Ovary (tissue), 10 donors: ENCODE measurements around the gene ROPN1L. TPM values are rescaled to one million over a fixed set of nuclear protein-coding genes. Genes with fewer than 3 reads are reported as not detected.
"Not testable (repeated sequence)": the region's sequence is repeated elsewhere in the genome, so short reads cannot be mapped to it uniquely, and the experiment has no call there.

Experiments used
- DNase-seq, 5 donors: peaks; one replicate each; pipeline ENCODE4 v3.0.0-alpha.2; 2019 to 2020
- H3K27ac ChIP-seq, 2 donors: fragments of 200-600 bp; one replicate each; pipeline versions ENCODE4 v1.5.1 to v1.8.0; 2019 to 2022
- H3K27me3 ChIP-seq: fragments of 200-600 bp; one replicate; pipeline ENCODE4 v1.8.0; 2022
- H3K36me3 ChIP-seq: fragments of 200-600 bp; sonication (generic); one replicate; pipeline ENCODE4 v1.5.1; 2019
- H3K4me1 ChIP-seq: one replicate; pipeline ENCODE4 v1.8.1; 2013; ENCODE audit warnings: mild to moderate bottlenecking, moderate library complexity; ENCODE audit not compliant: insufficient read depth
- H3K4me3 ChIP-seq: fragments of 200-600 bp; sonication (generic); one replicate; pipeline ENCODE4 v1.5.1; 2017
- H3K9me3 ChIP-seq, 2 donors: fragments of 200-600 bp in 1 of 2; sonication (generic) in 1 of 2; one replicate each; pipeline versions ENCODE4 v1.5.1 to v1.8.1; 2013 to 2019; ENCODE audit warnings: mild to moderate bottlenecking in 1 of 2, moderate library complexity in 1 of 2
- EP300 ChIP-seq: sonication (generic); formaldehyde crosslinking; IDR thresholded peaks from one replicate; pipeline ENCODE4 v1.6.1; 2017; ENCODE audit warnings: antibody characterized with exemption
- POLR2A ChIP-seq: fragments of 450-650 bp; IDR thresholded peaks from one replicate; pipeline ENCODE4 v1.6.1; 2017; ENCODE audit warnings: antibody characterized with exemption, mild to moderate bottlenecking, moderate library complexity
- WGBS, 3 donors: extraction: QIAGEN DNeasy Blood & Tissue Kit in 1 of 3; methylation state at CpG; one replicate each; pipeline versions ENCODE4 v1.1.5 to v1.1.7; 2013 to 2017; 5-methylcytosine and 5-hydroxymethylcytosine counted together
- intact Hi-C, 4 donors: fragments of 100-400 bp; cut with DNase I; formaldehyde crosslinking; loops; one replicate each; pipeline versions ENCODE4 v1.11.0 to v1.15.1; 2022 to 2023
- long read RNA-seq, 3 donors: library from polyadenylated mRNA in 2 of 3; unstranded in 2 of 3; transcript quantifications; one replicate each; pipeline ENCODE4 v2.0.0 and lab custom pipeline, GENCODE V29; 2021 to 2026
- polyA plus RNA-seq, 2 donors: library from polyadenylated mRNA; stranded (reverse); fragments of 200-250 nt in 1 of 2; fragments of 350-450 nt in 1 of 2; fragmentation: Illumina TruSeq in 1 of 2; extraction: RNeasy Lipid Tissue Mini Kit (QIAGEN cat#74804) in 1 of 2; gene quantifications; one replicate each; pipeline ENCODE4 v1.2.3, GENCODE V29; 2013 to 2014
- total RNA-seq, 7 donors: library from RNA; depleted of rRNA in 2 of 7; stranded (reverse); fragments of >200 nt in 2 of 7; fragmentation: NEBNext Ultra II Directional in 3 of 7; extraction: Animal tissue kit (Norgen Biotek cat#: 25700) in 3 of 7; gene quantifications; one replicate each; pipeline versions ENCODE4 v1.1.0 to v1.2.4, GENCODE V29; 2016 to 2023
- TF ChIP-seq, protein P1 (sequence below), 3 donors: fragments of 450-650 bp in 2 of 3; fragments of 200-600 bp in 1 of 3; IDR thresholded peaks; one replicate each; pipeline versions ENCODE4 v1.5.1 to v1.8.0; 2016 to 2022; ENCODE audit warnings: antibody characterized with exemption in 3 of 3, mild to moderate bottlenecking in 1 of 3
- donor health status: DM: no; HTN: no; CAD: no; lungs with moderate emphysema.
- donor health status: DM: no; HTN: no; CAD: no.
- donor health status: Bipolar disorder and iron deficiency.
- donor health status: DM: yes; HTN: yes; CAD: no.
- donor health status: DM: no; HTN: no; CAD: no.
- donor health status: DM: yes; HTN: yes; CAD: no.

Gene ROPN1L
- total RNA-seq: 10 to 100 TPM in 1 of 7 donors, 1 to 10 TPM in 4, not detected in 2; 1.2 to 51.9 (median 3.0) TPM
- polyA plus RNA-seq: under 1 TPM in 1 of 2 donors, not detected in 1; 0.30 TPM
- long read RNA-seq, donor 1, partial matches to known transcripts: 0 of 3 reads
- long read RNA-seq, donor 1, other reads (novel, unspliced or antisense): 2 of 3 reads
- long read RNA-seq, donor 2, partial matches to known transcripts: 0 of 4 reads
- long read RNA-seq, donor 2, other reads (novel, unspliced or antisense): 0 of 4 reads
- long read RNA-seq, donor 3, partial matches to known transcripts: 0 of 2 reads
- long read RNA-seq, donor 3, other reads (novel, unspliced or antisense): 0 of 2 reads

DNA sequence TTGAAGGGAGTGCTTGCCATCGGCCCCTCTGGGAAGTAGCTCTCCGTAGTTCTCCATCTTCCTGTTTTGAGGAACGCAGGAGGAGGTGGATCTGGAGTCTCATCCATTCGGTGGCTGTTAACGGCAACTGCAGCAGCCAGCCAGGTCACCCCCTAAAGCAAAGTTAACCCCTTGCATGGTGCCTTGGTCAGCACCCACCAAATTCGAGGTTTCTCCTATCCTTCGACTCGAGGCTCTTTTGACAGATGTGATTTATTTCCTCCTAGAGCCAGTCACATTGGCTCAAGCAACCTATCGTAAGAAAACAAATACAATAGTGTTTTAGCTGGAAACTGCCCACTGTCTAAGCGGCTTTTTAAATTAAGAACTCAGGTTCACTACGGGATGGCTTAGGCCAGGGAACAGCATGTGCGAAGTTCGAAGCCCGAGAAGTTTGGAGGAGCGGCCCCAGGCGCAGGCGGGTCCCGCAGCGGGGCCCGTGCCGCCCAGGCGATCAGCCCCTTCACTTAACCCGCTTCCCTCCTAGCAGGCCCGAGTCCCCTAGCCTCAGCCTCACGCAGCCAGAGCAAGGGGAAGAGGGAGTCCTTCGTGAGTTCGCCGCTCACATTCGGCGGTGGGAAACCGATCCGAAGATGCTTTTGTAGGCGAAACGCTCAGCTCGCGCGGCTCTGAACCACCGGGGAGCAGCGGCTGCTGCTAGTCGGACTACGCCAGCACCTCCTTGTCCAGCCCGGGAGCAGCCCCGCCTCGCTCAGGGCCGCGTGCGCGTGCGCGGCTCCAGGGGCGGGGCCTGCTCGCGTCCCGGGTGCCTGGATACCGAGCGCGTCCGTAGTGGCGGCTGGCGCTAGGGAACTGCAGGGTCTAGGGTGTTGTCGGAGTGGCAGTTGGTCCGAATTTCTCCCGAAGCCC lies at the start of gene ROPN1L:
TSS of gene ROPN1L (plus strand) at position 797 of the 909 bp plus-strand sequence. CDS start 289 bp downstream, outside the sequence.
- Histone ChIP-seq H3K9me3 (no peaks in the 10 kb centered on the region), H3K36me3 (no peaks in the 10 kb centered on the region), H3K27me3 (no peaks in the 10 kb centered on the region), H3K27ac (peak within 1 kb of the TSS; percentile 1 to 66), H3K4me1 (peaks cover 2% of the 10 kb centered on the region), H3K4me3 (peak within 1 kb of the TSS; percentile 50)
- WGBS, 3 donors: 0 to 1% (median 0%) methylated on average over 54 to 63 of the region's 63 CpGs
- TF ChIP-seq POLR2A (peak; percentile 54), EP300 (no peak)
- TF ChIP-seq, protein P1, sequence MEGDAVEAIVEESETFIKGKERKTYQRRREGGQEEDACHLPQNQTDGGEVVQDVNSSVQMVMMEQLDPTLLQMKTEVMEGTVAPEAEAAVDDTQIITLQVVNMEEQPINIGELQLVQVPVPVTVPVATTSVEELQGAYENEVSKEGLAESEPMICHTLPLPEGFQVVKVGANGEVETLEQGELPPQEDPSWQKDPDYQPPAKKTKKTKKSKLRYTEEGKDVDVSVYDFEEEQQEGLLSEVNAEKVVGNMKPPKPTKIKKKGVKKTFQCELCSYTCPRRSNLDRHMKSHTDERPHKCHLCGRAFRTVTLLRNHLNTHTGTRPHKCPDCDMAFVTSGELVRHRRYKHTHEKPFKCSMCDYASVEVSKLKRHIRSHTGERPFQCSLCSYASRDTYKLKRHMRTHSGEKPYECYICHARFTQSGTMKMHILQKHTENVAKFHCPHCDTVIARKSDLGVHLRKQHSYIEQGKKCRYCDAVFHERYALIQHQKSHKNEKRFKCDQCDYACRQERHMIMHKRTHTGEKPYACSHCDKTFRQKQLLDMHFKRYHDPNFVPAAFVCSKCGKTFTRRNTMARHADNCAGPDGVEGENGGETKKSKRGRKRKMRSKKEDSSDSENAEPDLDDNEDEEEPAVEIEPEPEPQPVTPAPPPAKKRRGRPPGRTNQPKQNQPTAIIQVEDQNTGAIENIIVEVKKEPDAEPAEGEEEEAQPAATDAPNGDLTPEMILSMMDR (IDR thresholded peaks at IDR 0.05): no peak
- DNase-seq: peak; percentile 84 to 91 (median 87)
- intact Hi-C loops: no loop called here

DNA sequence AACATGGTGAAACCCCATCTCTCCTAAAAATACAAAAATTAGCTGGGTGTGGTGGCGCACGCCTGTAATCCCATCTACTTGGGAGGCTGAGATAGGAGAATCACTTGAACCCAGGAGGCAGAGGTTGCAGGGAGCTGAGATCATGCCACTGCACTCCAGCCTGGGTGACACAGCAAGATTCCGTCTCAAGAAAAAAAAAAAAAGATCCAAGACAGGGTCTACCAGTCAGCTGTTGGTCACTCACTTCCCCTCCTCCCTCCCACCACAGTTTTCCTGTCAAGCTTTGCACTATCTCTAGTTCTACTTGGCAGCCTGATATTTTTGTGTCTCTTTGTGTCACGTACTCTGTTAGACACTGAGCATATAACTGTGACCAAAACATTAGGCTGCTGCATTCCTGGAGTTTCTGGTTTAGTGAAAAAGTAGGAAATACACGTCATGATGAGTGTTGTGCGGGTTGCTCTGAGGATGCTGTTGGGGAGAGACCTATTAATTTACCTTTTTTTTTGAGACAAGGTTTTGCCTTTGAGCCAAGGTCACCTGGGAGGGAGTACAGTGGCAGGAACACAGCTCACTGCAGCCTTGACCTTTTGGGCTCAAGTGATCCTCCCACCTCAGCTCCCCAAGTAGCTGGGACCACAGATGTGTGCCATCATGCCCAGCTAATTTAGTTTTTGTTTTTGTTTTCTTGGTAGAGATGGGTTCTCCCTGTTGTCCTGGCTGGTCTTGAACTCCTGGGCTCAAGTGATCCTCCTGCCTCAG lies 48.9 kb upstream of the ROPN1L start:
- 81 to 83% (median 82%) methylated on average over 6 of the region's 6 CpGs for WGBS, 3 donors
- H3K4me3 ChIP-seq, intact Hi-C loops, H3K27ac ChIP-seq, H3K36me3 ChIP-seq, H3K27me3 ChIP-seq, H3K9me3 ChIP-seq, H3K4me1 ChIP-seq, DNase-seq: not testable (repeated sequence)

GRCh38 chr5:10393491-10393890 lies 48.2 kb upstream of the ROPN1L start:
- Histone ChIP-seq H3K4me3 (no peak overlapping the region), H3K4me1 (peaks cover 1% of the 10 kb centered on the region), H3K36me3 (no peaks in the 10 kb centered on the region), H3K27me3 (no peaks in the 10 kb centered on the region), H3K27ac (no peak overlapping the region), H3K9me3 (no peaks in the 10 kb centered on the region)
- no peak for DNase-seq
- intact Hi-C loops: no loop called here
- TF ChIP-seq EP300 (no peak), POLR2A (no peak)
- TF ChIP-seq, protein P1 (IDR thresholded peaks at IDR 0.05): no peak
- 69 to 78% (median 76%) methylated on average over 2 of the region's 2 CpGs for WGBS, 3 donors

GRCh38 chr5:10396552-10396951 lies 45.1 kb upstream of the ROPN1L start:
- no peak overlapping the region for H3K27ac ChIP-seq
- no peak for TF ChIP-seq EP300
- no peak for TF ChIP-seq POLR2A
- TF ChIP-seq, protein P1 (IDR thresholded peaks at IDR 0.05): no peak
- no peaks in the 10 kb centered on the region for H3K9me3 ChIP-seq
- peaks cover 1% of the 10 kb centered on the region for H3K4me1 ChIP-seq
- 74 to 78% (median 75%) methylated on average over 5 of the region's 5 CpGs for WGBS, 3 donors
- intact Hi-C loops: no loop called here
- DNase-seq: no peak
- H3K27me3 ChIP-seq: no peaks in the 10 kb centered on the region
- no peaks in the 10 kb centered on the region for H3K36me3 ChIP-seq
- H3K4me3 ChIP-seq: no peak overlapping the region
